ENCODE results near the gene SYNGAP1. TPM values are rescaled to one million over a fixed set of nuclear protein-coding genes. Genes with fewer than 3 reads are reported as not detected.

Gene SYNGAP1
- total RNA-seq, 3 donors from 2014 or later (not counting 1 experiment from before 2014, with no cell fraction given) = 43.5 to 61.6 (median 55.8) TPM

DNA sequence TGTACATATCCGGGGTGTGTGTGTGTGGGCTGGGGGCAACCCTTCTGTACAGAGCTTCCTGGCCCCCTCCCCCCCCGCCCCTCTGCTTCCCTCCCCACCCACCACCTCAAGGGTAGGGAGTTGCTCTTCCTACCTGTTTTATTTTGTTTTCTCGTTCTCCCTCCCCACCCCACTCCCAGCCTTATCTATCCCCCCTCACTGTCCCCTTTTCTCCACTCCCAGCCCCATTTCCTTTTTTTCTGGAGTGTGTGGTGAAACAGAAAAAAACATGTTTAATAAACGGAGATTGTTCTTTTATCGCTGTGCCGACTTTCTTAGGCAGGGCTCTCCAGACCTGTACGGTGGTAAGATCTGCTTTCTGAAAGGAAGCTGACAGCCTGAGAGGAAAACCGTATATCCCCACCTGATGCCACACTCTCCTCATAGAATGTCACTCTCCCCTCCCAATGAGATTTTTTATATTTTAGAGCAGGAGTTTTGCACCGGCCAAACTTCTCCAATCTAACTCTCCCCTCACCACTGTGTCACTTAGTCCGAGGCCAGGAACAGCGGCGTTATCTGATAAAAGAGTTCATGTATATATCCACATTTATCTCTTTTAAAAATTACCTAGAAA lies 33.6 kb downstream of the SYNGAP1 start:
- peak overlapping the region; percentile 89 to 98 for H3K27ac Mint-ChIP-seq
- no peaks in the 10 kb centered on the region for H3K9me3 Mint-ChIP-seq
- H3K27me3 Mint-ChIP-seq (ENCODE audit: low read depth in 2 of 2) = no peaks in the 10 kb centered on the region
- Histone ChIP-seq H3K27ac (ENCODE audit: low read length) (peak overlapping the region; percentile 46), H3K36me3 (ENCODE audit: control insufficient read depth, insufficient read depth, low read length) (no peaks in the 10 kb centered on the region), H3K27me3 (ENCODE audit: control insufficient read depth, insufficient read depth, low read length) (no peaks in the 10 kb centered on the region), H3K4me3 (ENCODE audit: low read length) (peak overlapping the region; percentile 62), H3K9me3 (ENCODE audit: control insufficient read depth, insufficient read depth, low read length) (no peaks in the 10 kb centered on the region), H3K4me1 (ENCODE audit: control insufficient read depth, insufficient read depth, low read length) (peaks cover 23% of the 10 kb centered on the region)
- ATAC-seq (no peak), DNase-seq (peak in 1 of 2 donors; percentile 45)
- no peaks in the 10 kb centered on the region for H3K36me3 Mint-ChIP-seq
- peaks cover 28 to 50% of the 10 kb centered on the region in 2 donors for H3K4me1 Mint-ChIP-seq
- H3K4me3 Mint-ChIP-seq = peak overlapping the region; percentile 97
- WGBS (ENCODE audit: insufficient coverage) = 3% methylated on average over 6 of the region's 12 CpGs
- intact Hi-C loops (cut with micrococcal nuclease) = loop anchor here (1.0 to 10.0 kb wide), 4 partner anchors 25 to 121 kb away; partner anchors contain the start of genes CUTA and KIFC1
- TF ChIP-seq, protein P1, sequence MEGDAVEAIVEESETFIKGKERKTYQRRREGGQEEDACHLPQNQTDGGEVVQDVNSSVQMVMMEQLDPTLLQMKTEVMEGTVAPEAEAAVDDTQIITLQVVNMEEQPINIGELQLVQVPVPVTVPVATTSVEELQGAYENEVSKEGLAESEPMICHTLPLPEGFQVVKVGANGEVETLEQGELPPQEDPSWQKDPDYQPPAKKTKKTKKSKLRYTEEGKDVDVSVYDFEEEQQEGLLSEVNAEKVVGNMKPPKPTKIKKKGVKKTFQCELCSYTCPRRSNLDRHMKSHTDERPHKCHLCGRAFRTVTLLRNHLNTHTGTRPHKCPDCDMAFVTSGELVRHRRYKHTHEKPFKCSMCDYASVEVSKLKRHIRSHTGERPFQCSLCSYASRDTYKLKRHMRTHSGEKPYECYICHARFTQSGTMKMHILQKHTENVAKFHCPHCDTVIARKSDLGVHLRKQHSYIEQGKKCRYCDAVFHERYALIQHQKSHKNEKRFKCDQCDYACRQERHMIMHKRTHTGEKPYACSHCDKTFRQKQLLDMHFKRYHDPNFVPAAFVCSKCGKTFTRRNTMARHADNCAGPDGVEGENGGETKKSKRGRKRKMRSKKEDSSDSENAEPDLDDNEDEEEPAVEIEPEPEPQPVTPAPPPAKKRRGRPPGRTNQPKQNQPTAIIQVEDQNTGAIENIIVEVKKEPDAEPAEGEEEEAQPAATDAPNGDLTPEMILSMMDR (IDR thresholded peaks at IDR 0.05) = no peak

DNA sequence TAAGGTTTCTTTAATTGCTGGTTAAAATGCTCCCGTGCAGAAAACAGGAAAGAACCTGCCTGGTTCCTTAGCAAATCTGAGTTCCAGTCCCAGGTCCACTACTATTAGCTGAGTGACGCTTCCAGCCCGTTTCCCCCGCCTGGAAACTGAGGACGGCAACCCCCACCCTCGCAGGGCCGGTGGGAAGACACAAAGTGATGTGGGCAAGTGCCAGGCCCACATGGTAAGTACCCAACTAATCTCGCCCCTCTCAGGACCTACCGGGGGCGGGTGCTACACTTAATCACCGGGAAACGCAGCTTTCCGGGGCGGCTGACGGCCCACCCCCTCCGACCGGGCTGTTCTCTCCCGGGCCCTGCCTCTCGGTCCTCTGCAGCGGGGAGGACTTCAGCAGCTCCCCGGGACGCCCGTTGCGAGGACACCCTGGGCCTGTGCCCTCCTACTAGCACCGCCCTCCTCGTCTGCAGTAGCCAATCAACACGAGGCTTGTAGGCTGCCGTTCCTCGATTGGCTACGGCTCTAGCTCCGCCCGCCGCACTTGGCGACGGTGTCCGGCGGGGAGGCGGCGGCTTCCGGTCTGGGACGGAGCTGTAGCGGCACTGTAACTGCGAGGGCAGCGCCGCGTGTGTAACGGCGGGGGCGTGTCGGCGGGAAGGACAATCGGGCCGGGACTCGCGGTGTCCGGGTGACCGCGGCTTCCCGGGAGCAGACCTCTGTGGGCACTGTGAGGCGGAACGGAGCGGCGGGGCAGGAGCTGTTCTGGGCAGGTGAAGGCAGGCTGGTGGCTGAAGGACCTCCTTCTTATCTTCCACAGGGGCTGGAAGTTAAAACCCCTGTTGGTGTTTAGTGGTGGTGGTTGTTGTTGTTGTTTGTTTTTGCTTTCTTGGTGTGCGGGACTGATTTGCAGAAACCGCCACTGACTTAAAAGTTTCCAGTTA lies 34.4 kb downstream of the SYNGAP1 start, which contains the start of gene ZBTB9:
Gene ZBTB9, plus strand, starts transcription at position 568 of the 938 bp plus-strand sequence. CDS start 525 bp downstream, outside the sequence.
- peak within 1 kb of the TSS; percentile 89 to 98 for H3K27ac Mint-ChIP-seq
- H3K27ac ChIP-seq (ENCODE audit: low read length) = peak within 1 kb of the TSS; percentile 46
- peak; percentile 98 to 100 (median 99) for ATAC-seq
- H3K27me3 ChIP-seq (ENCODE audit: control insufficient read depth, insufficient read depth, low read length) = no peaks in the 10 kb centered on the region
- intact Hi-C loops (cut with micrococcal nuclease) = loop anchor here (1.0 to 10.0 kb wide), 4 partner anchors 25 to 121 kb away; partner anchors contain the start of genes CUTA and KIFC1
- TF ChIP-seq, protein P1 (IDR thresholded peaks at IDR 0.05) = no peak
- H3K36me3 Mint-ChIP-seq = no peaks in the 10 kb centered on the region
- H3K9me3 Mint-ChIP-seq = no peaks in the 10 kb centered on the region
- H3K4me3 ChIP-seq (ENCODE audit: low read length) = peak within 1 kb of the TSS; percentile 62
- no peaks in the 10 kb centered on the region for H3K36me3 ChIP-seq (ENCODE audit: control insufficient read depth, insufficient read depth, low read length)
- under 1% methylated on average over 65 of the region's 65 CpGs for WGBS (ENCODE audit: insufficient coverage)
- H3K27me3 Mint-ChIP-seq (ENCODE audit: low read depth in 2 of 2) = no peaks in the 10 kb centered on the region
- H3K4me1 ChIP-seq (ENCODE audit: control insufficient read depth, insufficient read depth, low read length) = peaks cover 23% of the 10 kb centered on the region
- DNase-seq = peak; percentile 94 to 96
- peak within 1 kb of the TSS; percentile 97 for H3K4me3 Mint-ChIP-seq
- peaks cover 28 to 42% of the 10 kb centered on the region in 2 donors for H3K4me1 Mint-ChIP-seq
- no peaks in the 10 kb centered on the region for H3K9me3 ChIP-seq (ENCODE audit: control insufficient read depth, insufficient read depth, low read length)

DNA sequence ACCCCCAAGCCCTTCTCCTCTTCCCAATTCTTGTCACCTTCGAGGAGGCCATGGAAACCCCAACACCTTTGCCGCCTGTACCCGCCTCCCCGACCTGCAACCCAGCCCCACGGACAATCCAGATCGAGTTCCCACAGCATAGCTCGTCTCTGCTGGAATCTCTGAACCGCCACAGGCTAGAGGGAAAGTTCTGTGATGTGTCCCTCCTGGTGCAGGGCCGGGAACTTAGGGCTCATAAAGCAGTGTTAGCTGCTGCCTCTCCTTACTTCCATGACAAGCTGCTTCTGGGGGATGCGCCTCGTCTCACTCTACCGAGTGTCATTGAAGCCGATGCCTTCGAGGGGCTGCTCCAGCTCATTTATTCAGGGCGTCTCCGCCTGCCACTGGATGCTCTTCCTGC lies 35.2 kb downstream of the SYNGAP1 start:
- peak overlapping the region; percentile 89 to 98 for H3K27ac Mint-ChIP-seq
- WGBS (ENCODE audit: insufficient coverage) = 66% methylated on average over 16 of the region's 16 CpGs
- no peak for ATAC-seq

More for the DNA sequence above, 35.2 kb downstream of the SYNGAP1 start:
- Mint-ChIP-seq H3K9me3 (no peaks in the 10 kb centered on the region), H3K4me3 (peak overlapping the region; percentile 97), H3K4me1 (peaks cover 28 to 42% of the 10 kb centered on the region in 2 donors), H3K27me3 (ENCODE audit: low read depth in 2 of 2) (no peaks in the 10 kb centered on the region), H3K36me3 (no peaks in the 10 kb centered on the region)
- Histone ChIP-seq H3K27me3 (ENCODE audit: control insufficient read depth, insufficient read depth, low read length) (no peaks in the 10 kb centered on the region), H3K27ac (ENCODE audit: low read length) (no peak overlapping the region), H3K4me3 (ENCODE audit: low read length) (peak overlapping the region; percentile 62), H3K36me3 (ENCODE audit: control insufficient read depth, insufficient read depth, low read length) (no peaks in the 10 kb centered on the region), H3K9me3 (ENCODE audit: control insufficient read depth, insufficient read depth, low read length) (no peaks in the 10 kb centered on the region), H3K4me1 (ENCODE audit: control insufficient read depth, insufficient read depth, low read length) (peaks cover 23% of the 10 kb centered on the region)
- TF ChIP-seq, protein P1 (IDR thresholded peaks at IDR 0.05) = no peak
- intact Hi-C loops (cut with micrococcal nuclease) = loop anchor here (2.0 to 10.0 kb wide), 2 partner anchors 26 to 120 kb away; no protein-coding TSS in a partner anchor
- DNase-seq = no peak
